Measurements from ENCODE around the gene INHBB.

The INHBB gene

GRCh38 chr2:120371969-120372625 lies 26.2 kb downstream of the INHBB start:
- no peak for DNase-seq
- H3K36me3 ChIP-seq (replicated peaks): no peaks in the 10 kb centered on the region
- no peak overlapping the region for H3K4me3 ChIP-seq (ENCODE audit: low read depth, low read length)
- no peak overlapping the region for H3K27ac ChIP-seq
- no peaks in the 10 kb centered on the region for H3K27me3 ChIP-seq (replicated peaks)
- in situ Hi-C loops (cut with HindIII; ENCODE audit: low pct_ligation_motif_present, low sequenced_read_pairs): no loop called here
- no peak for TF ChIP-seq CTCF (IDR thresholded peaks at IDR 0.05; ENCODE audit: low read depth, low read length, missing control alignments)

GRCh38 chr2:120372816-120373215 lies 26.9 kb downstream of the INHBB start:
- in situ Hi-C loops (cut with HindIII; ENCODE audit: low pct_ligation_motif_present, low sequenced_read_pairs): no loop called here
- DNase-seq: no peak
- no peak overlapping the region for H3K4me3 ChIP-seq (ENCODE audit: low read depth, low read length)
- H3K27me3 ChIP-seq (replicated peaks): peaks cover 2% of the 10 kb centered on the region
- TF ChIP-seq CTCF (IDR thresholded peaks at IDR 0.05; ENCODE audit: low read depth, low read length, missing control alignments): no peak
- H3K36me3 ChIP-seq (replicated peaks): no peaks in the 10 kb centered on the region
- no peak overlapping the region for H3K27ac ChIP-seq

GRCh38 chr2:120373424-120373823 lies 27.5 kb downstream of the INHBB start:
- DNase-seq: no peak
- Histone ChIP-seq H3K27ac (no peak overlapping the region), H3K27me3 (replicated peaks) (peaks cover 2% of the 10 kb centered on the region), H3K36me3 (replicated peaks) (no peaks in the 10 kb centered on the region), H3K4me3 (ENCODE audit: low read depth, low read length) (no peak overlapping the region)
- in situ Hi-C loops (cut with HindIII; ENCODE audit: low pct_ligation_motif_present, low sequenced_read_pairs): no loop called here
- TF ChIP-seq CTCF (IDR thresholded peaks at IDR 0.05; ENCODE audit: low read depth, low read length, missing control alignments): no peak

DNA sequence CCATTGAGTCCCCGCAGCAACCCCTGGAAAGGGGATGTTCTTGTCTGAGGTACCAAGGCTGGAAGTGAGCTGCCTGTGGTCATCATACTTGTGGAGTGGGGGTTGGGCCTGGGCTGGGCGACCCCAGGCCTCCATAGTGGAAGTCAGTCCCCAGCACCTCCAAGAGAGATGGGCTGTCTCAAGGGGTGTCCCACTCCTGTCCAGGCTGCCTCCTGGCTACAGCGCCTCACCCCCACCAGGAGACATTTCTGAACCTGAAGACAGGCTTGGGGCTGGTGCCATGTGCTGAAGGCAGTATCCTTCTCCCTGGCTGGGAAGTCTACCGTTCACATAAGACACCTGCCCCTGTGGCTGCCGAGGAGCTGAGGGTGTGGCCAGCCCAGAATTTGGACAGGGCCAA lies 28.9 kb downstream of the INHBB start:
- Histone ChIP-seq H3K4me3 (ENCODE audit: low read depth, low read length) (no peak overlapping the region), H3K36me3 (replicated peaks) (no peaks in the 10 kb centered on the region), H3K27me3 (replicated peaks) (peaks cover 6% of the 10 kb centered on the region), H3K27ac (no peak overlapping the region)
- DNase-seq: no peak
- in situ Hi-C loops (cut with HindIII; ENCODE audit: low pct_ligation_motif_present, low sequenced_read_pairs): no loop called here
- no peak for TF ChIP-seq CTCF (IDR thresholded peaks at IDR 0.05; ENCODE audit: low read depth, low read length, missing control alignments)

GRCh38 chr2:120375251-120376020 lies 29.5 kb downstream of the INHBB start:
- no peak for DNase-seq
- H3K27ac ChIP-seq: no peak overlapping the region
- no peak for TF ChIP-seq CTCF (IDR thresholded peaks at IDR 0.05; ENCODE audit: low read depth, low read length, missing control alignments)
- H3K36me3 ChIP-seq (replicated peaks): no peaks in the 10 kb centered on the region
- in situ Hi-C loops (cut with HindIII; ENCODE audit: low pct_ligation_motif_present, low sequenced_read_pairs): no loop called here
- H3K4me3 ChIP-seq (ENCODE audit: low read depth, low read length): no peak overlapping the region
- peaks cover 10% of the 10 kb centered on the region for H3K27me3 ChIP-seq (replicated peaks)
